Activated CD4-positive, alpha-beta T cell treated with anti-CD3 and anti-CD28 coated beads, Interleukin-2, amount 50 U/mL, for 24 hours (primary cell): ENCODE measurements around the gene ADGRF3.
"Not testable (repeated sequence)": the region's sequence is repeated elsewhere in the genome, so short reads cannot be mapped to it uniquely, and the experiment has no call there.

Experiments used
- DNase-seq, 2 donors: peaks; one replicate each; pipeline ENCODE4 v3.0.0-alpha.2; 2020; ENCODE audit warnings: low read depth in 1 of 2, low spot score in 1 of 2

Gene ADGRF3

DNA sequence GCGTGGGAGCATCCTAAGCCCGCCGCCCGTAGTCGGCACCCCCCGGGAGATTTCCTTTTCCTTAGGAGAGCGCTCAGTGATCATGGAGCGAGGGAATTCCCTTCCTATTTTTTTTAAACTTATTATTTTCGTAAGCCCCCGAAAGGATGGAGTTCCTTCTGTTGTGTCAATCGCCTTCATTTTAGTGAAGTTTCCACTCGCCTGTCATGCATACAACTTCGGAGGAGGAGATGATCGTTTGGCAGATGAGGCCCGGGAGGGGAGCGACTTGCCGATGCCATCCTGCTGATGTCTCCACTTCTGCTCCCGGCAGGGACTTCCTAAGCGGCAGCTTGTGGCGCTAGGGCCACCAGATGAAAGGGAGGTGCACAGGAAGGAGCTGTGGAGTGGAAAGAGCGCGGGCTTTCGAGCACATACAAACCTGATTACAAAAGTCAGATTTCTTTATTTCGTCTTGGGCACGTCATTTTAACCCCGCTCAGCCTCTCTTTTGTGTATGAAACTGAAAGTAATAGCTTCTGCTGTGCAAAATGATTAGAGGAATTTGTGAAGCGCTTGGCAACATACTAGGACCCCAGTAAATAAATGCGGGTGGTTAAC is at the start of gene ADGRF3:
Gene ADGRF3 (minus strand): TSS at position 336 of the 600 bp plus-strand sequence. CDS start 555 bp downstream, outside the sequence.
- peak; percentile 32 to 59 for DNase-seq

- DNase-seq: no peak
Observed at GRCh38 chr2:26395394-26395793, 48.8 kb upstream of the ADGRF3 start.

- DNase-seq: no peak
Observed at GRCh38 chr2:26394694-26395093, 48.1 kb upstream of the ADGRF3 start.

DNA sequence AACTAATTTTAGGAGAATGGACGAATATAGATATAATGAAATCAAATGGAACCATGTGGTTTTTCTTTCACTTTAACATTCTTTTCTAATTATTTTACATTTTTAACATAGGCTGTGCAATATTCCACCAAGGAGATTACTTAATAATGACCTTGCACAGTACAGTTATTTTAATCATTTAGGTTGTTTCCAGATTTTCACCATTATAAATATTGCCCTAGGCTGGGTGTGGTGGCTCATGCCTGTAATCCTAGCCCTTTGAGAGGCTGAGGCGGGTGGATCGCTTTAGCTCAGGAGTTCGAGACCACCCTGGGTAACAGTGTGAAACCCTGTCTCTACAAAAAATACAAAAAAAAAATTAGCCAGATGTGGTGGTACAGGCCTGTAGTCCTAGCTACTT is 40.6 kb upstream of the ADGRF3 start:
- no peak for DNase-seq

DNA sequence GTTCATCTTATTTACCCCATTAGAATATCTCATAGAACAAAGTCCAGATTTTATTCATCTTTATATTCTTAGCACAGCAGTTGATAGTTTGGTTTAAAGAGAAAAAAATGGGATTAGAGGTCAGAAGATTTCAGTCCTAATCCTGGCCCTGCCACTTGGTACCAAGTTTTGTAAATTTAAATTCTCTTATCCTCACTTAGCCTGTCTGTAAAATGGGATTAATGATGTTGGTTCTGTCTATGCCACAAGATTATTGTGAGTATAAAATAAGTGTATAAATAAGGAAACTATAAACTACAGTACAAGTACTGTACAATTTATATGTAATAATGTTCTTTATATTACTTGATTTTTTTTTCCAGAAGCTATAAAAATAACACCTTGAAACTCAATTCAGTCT is 38.0 kb upstream of the ADGRF3 start:
- no peak for DNase-seq

DNA sequence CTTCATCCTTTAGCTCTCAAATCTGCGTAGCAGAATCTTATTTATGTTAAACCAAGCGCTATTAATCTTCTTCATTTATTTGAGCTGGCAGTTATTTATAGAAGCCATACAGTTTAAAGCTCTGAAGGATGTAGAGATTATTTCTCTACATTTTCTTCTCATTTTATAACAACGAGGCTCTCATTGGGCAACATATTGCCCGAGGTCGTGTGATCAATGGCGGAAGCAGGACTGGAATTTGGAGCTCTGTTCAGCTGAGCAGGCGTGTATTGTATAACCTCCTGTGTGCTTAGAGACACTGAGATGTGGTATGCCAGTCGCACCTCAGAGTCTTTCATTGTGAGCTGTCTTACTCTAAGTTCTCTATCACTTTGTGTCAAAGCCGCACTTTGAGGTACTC is 37.6 kb upstream of the ADGRF3 start:
- no peak for DNase-seq

- no peak for DNase-seq
Observed at GRCh38 chr2:26382564-26382963, 36.0 kb upstream of the ADGRF3 start.

DNA sequence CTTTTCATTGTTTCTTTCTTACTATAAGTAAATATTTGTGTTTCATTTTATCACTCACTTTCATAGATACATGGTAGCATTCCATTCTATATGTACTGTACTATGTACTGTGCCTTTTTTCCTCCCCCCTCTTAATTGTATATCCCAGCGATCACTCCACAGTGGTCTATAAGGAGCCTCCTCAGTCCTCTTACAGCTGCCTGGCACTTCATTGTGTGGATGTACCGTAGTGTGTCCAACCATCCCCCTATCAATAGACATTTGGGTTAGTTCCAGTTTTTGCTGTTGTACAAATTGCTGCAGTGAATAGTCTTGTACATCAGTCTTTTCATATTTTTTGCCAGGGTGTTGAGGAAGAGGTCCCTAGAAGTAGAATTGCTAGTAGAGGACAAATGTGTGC is 33.7 kb upstream of the ADGRF3 start:
- no peak for DNase-seq

- no peak for DNase-seq
Observed at GRCh38 chr2:26376799-26377198, 30.2 kb upstream of the ADGRF3 start.

DNA sequence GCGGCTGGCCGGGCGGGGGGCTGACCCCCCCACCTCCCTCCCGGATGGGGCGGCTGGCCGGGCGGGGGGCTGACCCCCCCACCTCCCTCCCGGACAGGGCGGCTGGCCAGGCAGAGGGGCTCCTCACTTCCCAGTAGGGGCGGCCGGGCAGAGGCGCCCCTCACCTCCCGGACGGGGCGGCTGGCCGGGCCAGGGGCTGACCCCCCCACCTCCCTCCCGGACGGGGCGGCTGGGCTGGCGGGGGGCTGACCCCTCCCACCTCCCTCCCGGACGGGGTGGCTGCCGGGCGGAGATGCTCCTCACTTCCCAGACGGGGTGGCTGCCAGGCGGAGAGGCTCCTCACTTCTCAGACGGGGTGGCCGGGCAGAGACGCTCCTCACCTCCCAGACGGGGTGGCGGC is 24.3 kb upstream of the ADGRF3 start:
- not testable (repeated sequence) for DNase-seq

DNA sequence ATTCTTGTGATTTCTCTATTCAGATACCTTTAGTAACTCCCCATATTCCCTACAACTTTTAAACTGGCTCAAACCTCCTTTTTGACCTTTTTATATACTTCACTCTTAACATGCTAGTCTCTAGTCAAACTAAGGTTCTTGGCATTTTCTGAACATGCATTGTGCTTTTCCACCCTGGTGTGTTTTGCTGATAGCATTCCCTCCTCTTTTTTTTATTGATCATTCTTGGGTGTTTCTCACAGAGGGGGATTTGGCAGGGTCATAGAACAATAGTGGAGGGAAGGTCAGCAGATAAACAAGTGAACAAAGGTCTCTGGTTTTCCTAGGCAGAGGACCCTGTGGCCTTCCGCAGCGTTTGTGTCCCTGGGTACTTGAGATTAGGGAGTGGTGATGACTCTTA is 23.1 kb upstream of the ADGRF3 start:
- DNase-seq: not testable (repeated sequence)

DNA sequence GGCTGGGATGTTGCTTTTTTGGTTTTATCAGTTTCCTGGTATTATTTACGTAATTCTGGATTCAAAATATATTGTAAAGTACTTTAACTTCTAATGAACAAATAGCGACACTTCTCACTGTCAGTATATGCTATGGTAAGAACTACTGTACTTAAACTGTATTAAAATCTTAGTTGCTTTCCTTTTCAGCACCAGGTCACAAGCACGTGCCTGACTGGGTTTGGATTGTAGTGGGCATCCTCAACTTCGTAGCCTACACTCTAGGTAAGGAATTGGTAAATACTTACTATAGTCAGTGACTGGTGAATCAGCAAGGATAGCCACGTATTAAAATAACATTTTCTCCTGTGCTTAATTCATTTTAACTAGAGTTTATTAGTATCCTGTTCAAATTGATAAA is 20.4 kb upstream of the ADGRF3 start:
- DNase-seq: no peak

- DNase-seq: no peak
Observed at GRCh38 chr2:26364669-26365068, 18.1 kb upstream of the ADGRF3 start.

DNA sequence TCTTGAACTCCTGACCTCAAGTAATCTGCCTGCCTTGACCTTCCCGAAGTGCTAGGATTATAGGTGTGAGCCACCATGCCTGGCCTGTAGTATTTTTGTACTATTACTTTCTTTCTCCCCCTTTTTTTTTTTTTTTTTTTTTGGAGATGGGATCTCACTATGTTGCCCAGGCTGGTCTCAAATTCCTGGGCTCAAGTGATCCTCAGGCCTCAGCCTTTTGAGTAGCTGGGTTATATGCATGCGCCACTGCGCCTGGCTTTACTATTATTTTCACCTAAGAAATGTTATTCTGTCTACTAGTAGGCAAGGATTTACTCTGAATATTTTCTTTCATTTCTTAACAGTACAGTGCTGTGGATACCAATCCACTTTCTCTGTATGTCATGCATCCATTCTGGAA is 17.4 kb upstream of the ADGRF3 start:
- DNase-seq: no peak

GRCh38 chr2:26363323-26363722 is 16.7 kb upstream of the ADGRF3 start:
- DNase-seq: no peak

GRCh38 chr2:26359886-26360473 is 13.4 kb upstream of the ADGRF3 start:
- no peak for DNase-seq

GRCh38 chr2:26356771-26357170 is 10.2 kb upstream of the ADGRF3 start:
- no peak for DNase-seq

DNA sequence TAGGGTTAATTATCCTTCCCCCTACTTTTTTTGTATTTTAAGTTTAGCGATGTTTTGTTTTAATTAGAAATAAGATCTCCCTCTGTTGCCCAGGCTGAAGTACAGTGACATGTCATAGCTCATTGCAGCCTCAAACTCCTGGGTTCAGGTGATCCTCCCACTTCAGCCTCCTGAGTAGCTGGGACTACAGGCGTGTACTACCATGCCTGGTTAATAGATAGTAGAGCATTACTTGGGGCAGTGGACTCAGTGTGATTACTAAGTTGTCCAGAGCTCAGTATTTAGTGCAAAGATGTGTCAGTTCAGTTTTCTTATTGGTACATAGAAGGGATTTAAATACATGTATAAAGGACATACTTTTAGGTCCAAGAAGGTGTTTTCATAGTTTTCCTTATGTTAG is 9.5 kb upstream of the ADGRF3 start:
- no peak for DNase-seq

GRCh38 chr2:26355038-26355995 is 8.7 kb upstream of the ADGRF3 start:
- DNase-seq: peak in 1 of 2 donors; percentile 14

DNA sequence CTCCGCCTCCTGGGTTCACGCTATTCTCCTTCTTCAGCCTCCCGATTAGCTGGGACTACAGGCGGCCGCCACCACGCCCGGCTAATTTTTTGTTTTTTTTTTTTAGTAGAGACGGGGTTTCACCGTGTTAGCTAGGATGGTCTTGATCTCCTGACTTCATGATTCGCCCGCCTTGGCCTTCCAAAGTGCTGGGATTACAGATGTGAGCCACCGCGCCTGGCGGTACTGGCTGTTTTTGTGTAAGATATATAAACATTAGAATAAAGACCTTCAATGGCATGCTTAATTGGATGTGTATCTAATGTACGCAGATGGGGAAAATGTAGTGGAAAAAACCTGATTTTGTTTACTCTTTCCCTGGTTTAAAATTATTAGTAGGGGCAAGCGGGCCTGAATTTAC is 7.9 kb upstream of the ADGRF3 start:
- not testable (repeated sequence) for DNase-seq

- peak in 1 of 2 donors; percentile 34 for DNase-seq
Observed at GRCh38 chr2:26352892-26353291, 6.3 kb upstream of the ADGRF3 start.
